GM19324 (cell line): Measurements from ENCODE around the gene CYB561D1.

Experiments used
- ATAC-seq: cut with Tn5 transposase; IDR thresholded peaks from one replicate; pipeline ENCODE4 v1.9.1; 2021; ENCODE audit warnings: mild to moderate bottlenecking, moderate library complexity; ENCODE audit not compliant: unreplicated experiment, low FRiP score

The CYB561D1 gene

DNA sequence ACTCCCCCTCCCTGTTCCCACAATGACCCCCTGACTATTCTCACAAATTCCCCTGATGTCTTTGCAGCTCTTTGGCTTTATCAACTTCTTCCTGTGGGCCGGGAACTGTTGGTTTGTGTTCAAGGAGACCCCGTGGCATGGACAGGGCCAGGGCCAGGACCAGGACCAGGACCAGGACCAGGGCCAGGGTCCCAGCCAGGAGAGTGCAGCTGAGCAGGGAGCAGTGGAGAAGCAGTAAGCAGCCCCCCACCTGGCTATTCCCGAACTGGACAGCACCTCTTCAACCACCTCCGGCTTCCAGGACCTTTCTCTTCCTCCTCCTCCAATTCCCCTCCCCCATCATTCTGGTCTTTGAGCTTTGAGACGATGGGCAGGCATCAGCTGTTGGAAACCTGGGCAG is 14.6 kb upstream of the CYB561D1 start:
- ATAC-seq = no peak

DNA sequence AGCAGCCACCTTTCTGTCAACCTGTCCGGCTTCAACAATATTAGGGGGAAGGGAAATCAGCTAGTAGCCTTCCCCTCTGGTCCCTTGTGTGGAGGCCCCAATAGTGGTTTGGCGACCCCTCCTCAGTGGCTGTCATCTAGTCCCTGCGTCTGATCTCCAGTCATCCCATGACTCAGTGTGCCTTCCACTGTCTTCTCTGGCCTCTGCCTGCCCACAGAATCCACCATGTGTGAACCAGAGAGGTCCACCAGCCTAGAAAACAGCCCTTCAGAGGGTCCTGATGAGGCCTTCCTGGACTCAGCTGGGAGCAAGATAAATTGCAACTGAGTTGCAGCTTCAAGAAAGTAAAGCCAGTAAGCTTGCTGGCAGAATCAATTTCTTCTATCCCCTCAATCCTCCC is 14.0 kb upstream of the CYB561D1 start:
- no peak for ATAC-seq

DNA sequence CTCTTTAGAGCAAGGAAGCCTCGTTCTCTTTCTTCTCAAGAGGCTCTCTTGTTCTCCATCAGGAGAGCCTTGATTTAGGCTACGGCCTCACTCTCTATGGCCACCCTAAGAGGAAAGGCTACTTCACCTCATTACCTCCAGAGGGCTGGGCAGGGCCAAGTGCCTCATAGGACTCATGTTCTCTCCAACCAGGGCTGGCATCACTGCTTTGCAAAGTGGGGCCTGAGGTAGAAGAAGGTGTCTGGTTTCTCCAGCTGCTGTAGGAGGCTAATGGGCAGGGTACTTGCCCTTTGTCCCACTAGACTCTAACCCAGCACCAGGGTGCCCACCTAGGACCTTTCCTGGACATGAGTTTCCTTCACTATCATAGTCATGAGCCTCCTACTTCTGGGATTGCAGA is 12.2 kb upstream of the CYB561D1 start:
- no peak for ATAC-seq

DNA sequence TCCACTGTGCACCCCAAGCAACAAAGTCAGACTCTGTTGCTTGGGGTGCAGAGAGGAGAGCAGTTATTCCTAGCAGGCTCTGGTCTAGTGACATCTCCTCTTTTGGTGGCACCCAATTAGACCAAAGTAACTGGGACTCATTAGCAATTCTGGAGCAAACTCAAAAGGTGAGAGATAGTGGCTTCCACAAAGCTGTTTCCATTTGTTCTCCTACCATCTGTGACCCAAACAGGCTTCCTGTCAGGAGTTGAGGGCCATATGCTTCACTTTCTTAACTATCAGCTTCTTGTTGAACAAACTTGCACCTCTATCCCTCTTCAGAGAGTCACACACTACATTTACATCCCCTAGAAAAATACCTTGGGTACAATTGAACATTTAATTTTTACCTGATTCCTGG is 11.7 kb upstream of the CYB561D1 start:
- ATAC-seq = no peak

DNA sequence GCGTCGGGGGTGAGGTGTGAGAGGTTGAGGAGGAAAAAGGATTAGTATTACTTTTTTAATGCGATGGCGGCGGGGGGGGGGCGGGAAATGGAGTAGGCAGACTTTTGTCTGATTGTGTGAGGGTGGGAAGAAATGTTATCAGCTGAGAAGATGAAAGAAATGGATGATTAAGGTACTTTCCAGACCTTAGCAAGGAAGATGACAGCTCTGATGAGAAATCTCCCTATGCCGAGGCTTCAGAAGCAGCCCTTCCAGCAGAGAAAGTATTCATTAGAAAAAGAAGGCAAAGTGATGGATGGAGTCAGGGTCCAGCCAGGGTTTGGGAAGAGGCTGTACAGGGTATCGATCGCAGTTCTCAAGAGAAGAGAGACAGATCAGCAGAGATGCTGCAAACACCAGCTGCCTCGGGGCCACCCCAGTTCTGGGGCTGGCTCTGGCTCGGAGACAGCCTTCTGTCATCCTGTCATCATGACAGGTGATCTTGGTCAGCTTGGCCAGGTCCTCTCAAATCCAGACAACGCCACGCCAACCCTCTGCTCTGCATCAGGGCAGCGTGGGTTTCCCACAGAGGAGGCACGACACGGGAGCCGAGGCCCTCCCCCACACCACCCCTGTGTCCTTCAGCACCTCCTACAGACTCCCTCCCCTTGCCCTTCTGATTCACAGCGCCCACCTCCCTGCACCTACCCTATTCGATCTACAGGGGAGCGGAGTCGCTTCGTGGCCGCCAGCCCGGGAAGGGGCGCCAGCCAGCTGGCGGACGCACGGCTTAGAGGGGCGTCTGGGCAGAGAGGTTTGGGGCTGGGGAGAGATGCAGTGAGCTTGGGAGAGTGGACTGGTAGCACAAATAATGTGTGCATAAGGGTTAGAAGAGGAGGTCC is 10.9 kb upstream of the CYB561D1 start:
- ATAC-seq = peak; percentile 10

DNA sequence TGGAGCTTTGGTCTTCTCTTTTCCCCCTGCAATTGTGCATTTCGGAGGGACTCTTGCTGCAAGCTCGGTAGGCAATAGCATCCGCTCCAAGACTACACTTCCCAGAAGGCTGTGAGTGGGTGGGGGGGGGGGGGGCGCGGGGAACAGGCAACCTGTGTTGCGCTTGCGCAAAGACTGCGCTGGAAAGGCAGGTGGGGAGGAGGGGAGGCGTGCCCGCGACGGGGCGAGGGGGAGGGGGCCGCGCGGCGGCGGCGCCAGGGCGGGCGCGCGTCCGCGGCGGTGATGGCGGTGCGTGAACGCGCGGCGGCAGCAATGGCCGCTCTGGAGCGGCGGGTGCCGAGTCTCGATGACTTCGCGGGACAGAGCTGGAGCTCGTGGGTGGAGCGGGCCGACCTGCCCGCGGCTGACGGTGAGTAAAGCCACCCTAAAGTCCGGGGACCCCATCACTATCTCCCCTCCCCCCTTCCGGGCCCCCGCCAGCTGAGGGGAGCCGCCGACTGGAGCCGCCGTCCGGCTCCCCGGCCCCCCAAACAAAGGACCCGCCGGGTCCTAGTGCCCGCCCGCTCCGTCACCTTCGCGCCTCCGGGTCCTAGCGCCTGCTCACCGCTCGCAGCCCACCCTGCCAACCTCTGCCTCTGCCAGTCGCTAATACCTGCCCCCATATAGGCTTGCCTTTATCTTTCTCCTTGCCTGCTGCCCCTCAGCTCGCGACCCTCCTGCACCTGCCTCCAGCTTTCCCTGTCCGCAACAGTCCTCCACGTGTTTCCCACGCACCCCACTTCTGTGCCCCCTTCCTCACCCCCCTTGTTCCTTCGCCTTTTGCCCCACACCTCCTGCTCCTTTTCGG is 10.0 kb upstream of the CYB561D1 start, which contains the start of gene ATXN7L2:
TSS of gene ATXN7L2 (plus strand) at position 234 of the 847 bp plus-strand sequence. CDS start at position 283, 49 bp downstream.
- ATAC-seq = peak; percentile 88

DNA sequence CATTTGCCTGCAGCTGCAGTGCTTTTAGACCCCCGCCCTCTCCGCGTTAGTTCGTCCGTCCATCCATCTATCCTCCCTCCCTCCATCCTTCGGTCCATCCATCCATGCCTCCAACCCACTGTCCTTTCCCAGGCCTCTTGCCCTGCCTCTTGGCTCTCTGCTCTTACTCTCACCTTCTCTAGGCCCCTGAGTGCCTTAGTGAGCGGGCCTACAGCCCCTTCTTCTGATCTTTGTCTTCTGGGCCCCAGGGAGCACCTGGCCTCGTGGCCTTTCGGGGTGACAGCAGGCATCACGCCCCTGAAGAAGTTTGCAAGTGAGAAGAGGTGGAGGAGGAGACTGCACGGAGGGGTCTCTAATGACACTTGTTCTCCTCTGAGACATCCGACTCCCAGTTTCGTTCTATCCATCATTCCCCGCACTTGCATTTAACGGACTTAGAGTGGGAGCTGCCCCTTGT is 9.3 kb upstream of the CYB561D1 start:
- no peak for ATAC-seq

DNA sequence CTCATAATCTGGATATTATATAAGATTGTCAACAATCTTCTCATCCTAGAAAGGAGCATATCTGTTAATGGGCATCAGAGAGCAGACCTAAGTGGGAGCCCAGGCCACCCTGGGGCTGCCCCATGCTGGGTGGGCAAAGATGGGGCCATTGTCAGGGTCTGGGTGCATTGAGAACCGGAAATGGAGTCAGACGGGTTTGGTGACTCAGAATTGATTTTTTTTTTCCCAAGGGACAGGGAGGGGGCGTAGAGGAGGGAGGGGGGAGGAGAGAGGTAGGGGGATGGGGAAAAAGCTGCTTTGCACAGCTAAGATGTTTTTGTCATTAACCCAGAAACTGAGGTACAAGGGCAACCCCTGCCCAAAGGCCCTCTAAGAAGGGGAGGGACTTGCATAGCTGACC is 8.9 kb upstream of the CYB561D1 start:
- no peak for ATAC-seq

DNA sequence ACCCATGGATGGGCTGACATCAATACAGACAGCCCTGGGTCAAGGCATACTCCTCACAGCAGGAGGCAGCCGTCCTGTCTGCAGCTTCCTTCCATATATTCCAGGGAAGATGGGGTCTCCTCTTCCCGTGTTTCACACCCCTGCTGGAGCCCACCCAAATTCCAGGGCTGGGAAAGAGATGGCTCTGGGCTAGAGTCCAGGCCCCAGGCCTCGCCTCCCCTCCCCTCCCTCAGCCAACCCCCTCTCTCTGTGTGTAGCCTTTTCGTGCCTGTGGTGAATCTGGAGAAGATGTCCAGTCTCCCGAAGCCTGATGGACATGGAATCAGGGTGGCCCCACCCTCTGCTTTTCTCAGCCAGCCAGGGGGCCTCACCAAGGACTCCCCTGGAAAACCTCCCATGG is 6.6 kb upstream of the CYB561D1 start:
- no peak for ATAC-seq

DNA sequence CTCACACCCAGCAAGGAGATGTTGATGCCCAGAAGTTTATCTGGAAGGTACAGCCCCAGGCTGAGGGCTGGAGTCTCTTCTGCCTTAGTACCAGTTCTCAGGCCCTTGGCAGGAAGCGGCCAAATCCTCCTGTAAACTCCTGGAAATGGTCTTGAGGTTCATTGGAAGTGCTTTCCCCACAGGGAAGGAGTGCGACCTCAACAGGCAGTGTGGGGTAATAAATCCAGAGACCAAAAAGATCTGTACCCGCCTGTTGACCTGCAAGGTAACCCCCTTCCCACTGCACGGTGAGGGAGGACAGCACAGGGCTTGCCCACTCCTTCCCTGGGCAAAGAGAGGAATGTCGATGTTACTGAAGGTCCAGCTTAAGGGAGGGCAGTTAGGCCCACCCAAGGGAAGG is 5.7 kb upstream of the CYB561D1 start:
- ATAC-seq = no peak

DNA sequence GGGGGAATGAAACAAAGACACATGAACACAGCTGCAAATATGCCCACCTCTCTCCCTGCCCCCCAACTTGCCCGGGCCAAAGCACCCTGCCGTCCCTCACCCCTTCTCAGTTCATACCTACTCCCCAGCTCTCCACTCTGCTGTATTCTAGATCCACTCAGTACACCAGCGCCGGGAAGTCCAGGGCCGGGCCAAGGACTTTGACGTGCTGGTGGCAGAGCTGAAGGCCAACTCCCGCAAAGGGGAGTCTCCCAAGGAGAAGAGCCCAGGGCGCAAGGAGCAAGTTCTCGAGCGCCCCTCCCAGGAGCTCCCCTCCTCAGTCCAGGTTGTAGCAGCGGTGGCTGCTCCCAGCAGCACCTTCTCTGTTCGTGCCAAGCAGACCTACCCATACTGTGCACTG is 5.2 kb upstream of the CYB561D1 start:
- ATAC-seq = no peak

DNA sequence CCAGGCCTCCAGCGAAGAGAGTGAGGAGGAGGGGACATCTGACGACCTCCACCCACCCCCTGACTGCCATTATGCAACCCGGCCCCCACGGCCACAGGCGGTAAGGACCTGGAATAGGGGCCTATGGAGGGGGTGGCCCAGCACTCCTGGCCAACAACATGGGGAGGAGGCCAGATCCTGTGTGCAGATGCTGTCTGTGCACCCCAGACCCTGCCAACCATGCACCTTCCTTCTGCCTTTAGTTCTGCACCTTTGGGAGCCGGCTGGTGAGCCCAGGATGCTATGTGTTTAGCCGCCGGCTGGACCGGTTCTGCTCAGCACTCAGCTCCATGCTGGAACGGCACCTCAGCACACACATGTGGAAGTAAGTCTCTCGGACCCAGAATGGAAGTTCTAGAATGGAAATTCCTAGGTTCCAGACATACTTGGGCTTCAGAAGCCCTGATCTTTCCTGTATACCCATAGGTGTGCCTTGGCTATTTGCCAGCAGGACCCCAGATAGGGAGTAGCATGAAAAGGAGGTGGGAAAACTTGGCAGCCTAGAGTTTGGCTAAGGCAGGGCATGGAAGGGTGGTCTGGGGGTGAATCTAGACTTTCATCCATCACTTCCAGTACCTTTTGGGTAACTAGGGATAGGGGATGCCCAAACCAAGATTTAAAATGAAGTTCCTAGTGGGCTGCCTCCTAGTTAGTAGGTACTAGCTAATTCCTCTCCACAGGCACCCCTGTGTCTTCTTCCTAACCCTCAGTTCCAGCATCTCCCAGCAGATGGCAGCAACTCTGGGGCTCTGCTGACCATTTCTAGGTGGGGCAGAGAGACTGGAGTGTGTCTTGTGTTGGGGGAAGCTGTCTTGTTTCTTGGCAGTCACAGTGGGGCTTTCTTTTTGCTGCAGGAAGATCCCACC is 3.6 kb upstream of the CYB561D1 start:
- no peak for ATAC-seq

DNA sequence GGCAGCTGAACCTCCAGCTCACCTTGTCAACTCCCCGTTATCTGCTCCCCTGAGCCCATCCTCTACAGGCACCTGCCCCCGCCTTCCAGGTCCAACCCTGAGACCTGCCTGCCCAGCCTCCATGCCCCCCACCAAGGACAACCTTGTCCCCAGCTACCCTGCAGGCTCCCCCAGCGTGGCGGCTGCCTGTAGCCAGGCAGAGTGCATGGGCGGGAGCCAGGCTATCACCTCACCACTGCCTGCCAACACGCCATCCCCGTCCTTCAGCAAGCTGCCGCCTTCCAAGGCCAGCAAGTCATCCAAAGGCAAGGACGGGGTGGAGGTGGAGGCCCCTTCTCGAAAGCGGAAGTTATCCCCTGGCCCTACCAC is 3.0 kb upstream of the CYB561D1 start:
- ATAC-seq = no peak

DNA sequence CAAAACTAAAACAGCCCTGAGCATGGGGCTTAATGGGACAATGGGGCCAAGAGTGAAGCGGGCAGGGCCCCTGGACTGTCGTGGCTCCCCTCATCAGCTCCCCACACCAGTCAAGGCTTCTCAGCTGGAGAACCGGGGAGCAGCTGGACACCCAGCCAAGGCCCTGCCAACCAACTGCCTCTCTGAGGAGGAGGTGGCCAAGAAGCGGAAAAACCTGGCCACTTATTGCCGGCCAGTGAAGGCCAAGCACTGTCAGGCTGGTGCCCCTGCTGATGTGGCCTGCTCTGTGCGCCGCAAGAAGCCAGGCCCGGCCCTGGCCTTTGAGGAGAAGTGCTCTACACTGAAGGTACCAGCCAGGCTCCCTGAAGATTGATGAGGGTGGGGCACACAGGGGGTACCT is 2.5 kb upstream of the CYB561D1 start:
- no peak for ATAC-seq

DNA sequence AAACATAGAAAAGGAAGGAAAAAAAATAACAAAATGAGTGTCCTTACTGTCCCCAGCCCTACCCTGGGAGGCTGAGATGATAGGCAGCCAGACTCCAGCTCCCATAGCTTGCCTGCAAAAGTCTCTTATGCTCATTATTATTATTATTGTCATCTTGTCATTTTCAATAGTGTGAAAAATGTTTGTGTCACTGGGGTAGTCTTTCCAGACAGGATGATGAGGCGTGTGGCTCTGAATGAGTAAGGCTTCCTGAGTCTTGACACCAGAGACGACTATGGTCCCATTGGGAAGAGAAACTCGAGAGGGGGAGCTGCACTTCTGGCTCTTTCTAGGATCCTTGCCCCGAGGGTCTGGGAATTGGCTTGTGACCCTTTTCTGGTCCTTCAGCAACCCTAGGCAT is 1.1 kb upstream of the CYB561D1 start:
- ATAC-seq = no peak

DNA sequence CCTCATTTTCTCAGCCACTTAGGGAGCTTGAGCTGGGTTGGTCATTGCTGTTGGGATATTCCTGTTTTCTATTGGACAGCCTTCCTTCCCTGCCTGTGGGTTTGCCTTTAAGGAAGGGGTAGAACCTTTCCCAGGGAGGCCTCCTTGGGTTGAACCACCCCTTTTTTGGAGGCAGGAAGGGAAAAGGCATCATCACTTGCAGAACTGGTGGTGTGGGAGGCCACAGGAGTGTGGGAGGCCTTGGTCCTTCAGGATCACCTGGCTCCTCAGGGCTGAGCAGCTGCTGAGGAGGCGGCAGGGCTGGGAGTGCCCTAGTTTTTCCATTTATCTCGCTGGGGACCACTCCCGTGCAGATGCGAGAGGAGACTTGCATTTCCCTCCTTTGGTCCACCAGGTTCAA is 667 bp upstream of the CYB561D1 start:
- no peak for ATAC-seq

DNA sequence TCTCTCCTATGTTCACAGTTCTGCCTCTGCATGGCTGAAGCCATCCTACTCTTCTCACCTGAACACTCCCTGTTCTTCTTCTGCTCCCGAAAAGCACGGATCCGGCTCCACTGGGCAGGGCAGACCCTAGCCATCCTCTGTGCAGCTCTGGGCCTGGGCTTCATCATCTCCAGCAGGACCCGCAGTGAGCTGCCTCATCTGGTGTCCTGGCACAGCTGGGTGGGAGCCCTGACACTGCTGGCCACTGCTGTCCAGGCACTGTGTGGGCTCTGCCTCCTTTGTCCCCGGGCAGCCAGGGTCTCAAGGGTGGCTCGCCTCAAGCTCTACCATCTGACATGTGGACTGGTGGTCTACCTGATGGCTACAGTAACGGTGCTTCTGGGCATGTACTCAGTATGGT is 1.8 kb downstream of the CYB561D1 start:
- ATAC-seq = no peak

DNA sequence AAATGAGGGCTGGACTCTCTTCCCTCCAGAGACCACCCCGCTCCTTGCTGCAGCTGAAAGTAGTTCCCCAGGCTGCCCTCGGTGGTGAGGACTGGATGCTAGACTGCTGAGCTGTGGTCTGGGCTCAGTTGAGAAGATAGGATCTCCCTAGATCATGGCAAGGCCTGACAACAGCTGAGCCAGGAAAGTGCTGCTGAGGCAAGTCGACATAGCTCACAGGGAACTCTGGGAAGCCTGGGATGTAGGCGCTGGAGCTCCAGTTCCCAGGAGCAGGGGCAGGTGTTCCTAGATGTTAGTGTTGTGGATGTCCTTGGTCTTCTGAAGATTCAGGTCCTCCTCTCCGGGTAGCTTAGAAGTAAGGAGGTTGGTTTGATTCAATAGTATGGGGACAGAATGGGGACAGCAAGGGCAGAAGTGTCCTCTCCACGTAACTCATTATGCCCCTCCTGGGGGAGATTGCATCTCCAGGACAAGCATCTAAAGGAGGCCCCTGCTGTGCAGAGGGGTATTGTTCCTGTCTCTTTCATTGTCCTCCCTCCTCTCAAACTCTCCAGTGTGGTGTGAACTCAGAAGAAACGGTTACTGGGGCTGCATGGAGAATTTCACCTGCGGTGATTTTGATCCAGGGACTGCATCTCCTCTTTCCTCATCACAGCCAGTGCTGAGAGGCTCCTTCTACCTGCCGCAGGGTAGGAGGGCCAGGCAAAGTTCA is 3.7 kb downstream of the CYB561D1 start:
- ATAC-seq = no peak

DNA sequence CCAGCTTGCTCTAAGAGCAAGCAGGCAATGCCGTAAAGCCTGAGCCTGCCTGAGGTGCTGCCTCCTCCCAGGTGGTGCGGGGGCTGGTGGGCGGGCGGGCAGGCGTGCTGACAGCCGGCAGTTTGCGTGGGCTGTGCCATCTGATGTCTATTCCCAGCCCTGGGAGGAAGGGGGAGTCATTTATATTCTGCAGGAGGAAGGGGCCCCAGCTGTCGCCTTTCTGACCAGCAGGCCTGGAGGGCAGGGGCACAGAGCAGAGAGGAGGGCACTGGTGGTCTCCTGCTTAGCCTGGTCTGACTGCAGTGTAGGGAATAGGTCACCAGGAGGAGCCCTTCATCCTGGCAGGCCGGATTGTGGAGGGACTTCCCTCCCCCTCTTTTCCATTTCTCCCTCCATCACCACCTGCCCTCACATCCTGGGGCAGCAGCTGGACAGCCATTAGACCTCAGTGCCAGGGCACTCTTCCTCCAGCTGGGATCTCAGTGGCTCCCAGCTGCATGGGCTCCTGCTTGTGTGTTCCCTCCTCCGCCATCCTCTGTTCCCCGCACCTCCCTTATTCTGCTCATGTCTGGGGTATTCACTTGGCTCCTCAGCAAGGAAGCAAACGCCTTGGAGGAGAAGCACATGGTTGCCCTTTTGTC is 4.4 kb downstream of the CYB561D1 start:
- ATAC-seq = no peak
